OCI-LY7 (cell line): ENCODE measurements around the gene NIN. TPM values are rescaled to one million over a fixed set of nuclear protein-coding genes. Genes with fewer than 3 reads are reported as not detected.

ENCODE experiments used
- BruUV-seq: library from RNA; stranded (reverse); fragments of 400-500 nt; replicated peaks from 2 replicates; lab custom pipeline; 2021; lab: Mats Ljungman, UMichigan
- CTCF ChIA-PET: fragments of 300-600 bp; sonication (Branson Sonifier 250); formaldehyde crosslinking; loops from one replicate; lab custom pipeline; 2022; ENCODE audit warnings: antibody characterized with exemption; ENCODE audit not compliant: unreplicated experiment; lab: Charles Lee
- POLR2A ChIA-PET: fragments of 300-600 bp; sonication (Branson Sonifier 250); formaldehyde crosslinking; loops from one replicate; lab custom pipeline; 2022; ENCODE audit warnings: antibody characterized with exemption; lab: Charles Lee
- DNase-seq: peaks from one replicate; pipeline ENCODE4 v3.0.0-alpha.2; 2015; ENCODE audit warnings: low spot score
- H2AFZ ChIP-seq: fragments of 200-600 bp; sonication (generic), shearing (Covaris generic); 2 replicates; pipeline ENCODE4 v1.6.1; 2014; ENCODE audit warnings: mild to moderate bottlenecking, antibody characterized with exemption, low read length, moderate library complexity
- H3K27ac ChIP-seq: fragments of 200-600 bp; sonication (generic); 2 replicates; pipeline ENCODE4 v1.5.1; 2014; ENCODE audit warnings: mixed run types, low read depth, mild to moderate bottlenecking, moderate library complexity, low read length, inconsistent platforms; ENCODE audit not compliant: poor library complexity, severe bottlenecking
- H3K36me3 ChIP-seq: fragments of 200-600 bp; sonication (generic); 2 replicates; pipeline ENCODE4 v1.6.1; 2014; ENCODE audit warnings: mild to moderate bottlenecking, antibody characterized with exemption, low read length, moderate library complexity, mixed read lengths; ENCODE audit not compliant: insufficient read depth
- H3K4me1 ChIP-seq: fragments of 200-600 bp; sonication (generic); 2 replicates; pipeline ENCODE4 v1.5.1; 2014; ENCODE audit warnings: mild to moderate bottlenecking, low read length; ENCODE audit not compliant: insufficient read depth, poor library complexity, severe bottlenecking
- H3K4me2 ChIP-seq: fragments of 200-600 bp; sonication (generic); 2 replicates; pipeline ENCODE4 v1.6.1; 2014; ENCODE audit warnings: mild to moderate bottlenecking, low read length
- H3K4me3 ChIP-seq: fragments of 200-600 bp; sonication (generic); 2 replicates; pipeline ENCODE4 v1.5.1; 2014; ENCODE audit warnings: mild to moderate bottlenecking, low read depth, low read length; ENCODE audit not compliant: poor library complexity, severe bottlenecking
- H3K79me2 ChIP-seq: fragments of 200-600 bp; sonication (generic); 2 replicates; pipeline ENCODE4 v1.6.1; 2016; ENCODE audit warnings: low read depth, mild to moderate bottlenecking, low read length, moderate library complexity, mixed read lengths; ENCODE audit not compliant: insufficient read depth
- H3K9me2 ChIP-seq: fragments of 200-600 bp; sonication (generic); 2 replicates; pipeline ENCODE4 v1.6.1; 2016; ENCODE audit warnings: mild to moderate bottlenecking, low read length, mixed read lengths; ENCODE audit not compliant: insufficient read depth
- H3K9me3 ChIP-seq: fragments of 200-600 bp; sonication (generic); 2 replicates; pipeline ENCODE4 v1.6.1; 2014; ENCODE audit warnings: mild to moderate bottlenecking, mixed run types, low read length, mixed read lengths
- H4K20me1 ChIP-seq: fragments of 200-600 bp; sonication (generic); 2 replicates; pipeline ENCODE4 v1.6.1; 2014; ENCODE audit warnings: mild to moderate bottlenecking, antibody characterized with exemption, low read length, moderate library complexity, mixed read lengths; ENCODE audit not compliant: insufficient read depth
- EZH2phosphoT487 ChIP-seq: fragments of 200-600 bp; sonication (generic); IDR thresholded peaks from 2 replicates; pipeline ENCODE4 v1.6.1; 2018; ENCODE audit warnings: low read depth, borderline replicate concordance, mild to moderate bottlenecking, mixed run types, antibody characterized with exemption, low read length, moderate library complexity, mixed read lengths
- intact Hi-C: fragments of 100-400 bp; cut with micrococcal nuclease; formaldehyde crosslinking; loops from one replicate; pipeline ENCODE4 v1.10.0; 2022; ENCODE audit not compliant: unreplicated experiment
- total RNA-seq, 2 experiments: library from RNA; depleted of rRNA in 1 of 2; stranded (reverse); fragments of >200 nt in 1 of 2; shearing (Covaris generic) in 1 of 2; gene quantifications; 2 replicates each; pipeline ENCODE4 v1.2.3, GENCODE V29; 2014 to 2022
- TF ChIP-seq, protein P1 (sequence below): fragments of 200-600 bp; sonication (generic); conservative IDR thresholded peaks from 2 replicates; pipeline ENCODE4 v1.5.1; 2014; ENCODE audit warnings: mild to moderate bottlenecking, antibody characterized with exemption, low read length, moderate library complexity, mixed read lengths

NIN gene
- total RNA-seq, 2 experiments from 2014 or later = 95.3 to 189 TPM

DNA sequence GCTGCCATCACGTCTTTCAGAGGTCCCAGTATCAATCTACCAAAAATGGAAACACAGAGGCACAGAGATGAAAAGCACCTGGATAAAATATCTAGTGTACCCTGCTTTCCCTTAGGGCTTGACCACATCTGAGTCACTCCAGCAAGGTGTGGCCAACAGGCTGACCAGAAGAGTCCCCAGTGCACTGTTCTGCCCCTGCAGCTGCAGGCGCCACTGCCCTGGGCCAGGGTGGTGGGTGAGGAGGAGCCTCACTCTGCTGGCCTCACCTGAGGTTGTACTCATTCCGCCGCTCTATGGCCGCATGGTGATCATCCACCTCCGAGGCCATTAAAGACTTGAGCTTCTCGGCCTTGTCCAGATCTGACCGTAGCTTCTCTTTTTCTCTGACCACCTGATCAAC is 60.4 kb downstream of the NIN start:
- H3K79me2 ChIP-seq = no peaks in the 10 kb centered on the region
- POLR2A ChIA-PET = interaction anchor here (0.5 to 0.6 kb wide), 2 partner anchors 20 to 123 kb away, joined by 5 read pairs; no protein-coding TSS in a partner anchor
- peaks cover 97% of the 10 kb centered on the region for H3K36me3 ChIP-seq
- no peak overlapping the region for H3K4me2 ChIP-seq
- H2AFZ ChIP-seq = no peak overlapping the region
- no peaks in the 10 kb centered on the region for H4K20me1 ChIP-seq
- BruUV-seq = no TSS peak
- H3K9me2 ChIP-seq = no peaks in the 10 kb centered on the region
- intact Hi-C loops = no loop called here
- H3K4me3 ChIP-seq = no peak overlapping the region
- H3K27ac ChIP-seq = no peak overlapping the region
- no peaks in the 10 kb centered on the region for H3K4me1 ChIP-seq
- DNase-seq = no peak
- no peaks in the 10 kb centered on the region for H3K9me3 ChIP-seq
- CTCF ChIA-PET = no interaction called here
- TF ChIP-seq EZH2phosphoT487 = no peak
- TF ChIP-seq, protein P1, sequence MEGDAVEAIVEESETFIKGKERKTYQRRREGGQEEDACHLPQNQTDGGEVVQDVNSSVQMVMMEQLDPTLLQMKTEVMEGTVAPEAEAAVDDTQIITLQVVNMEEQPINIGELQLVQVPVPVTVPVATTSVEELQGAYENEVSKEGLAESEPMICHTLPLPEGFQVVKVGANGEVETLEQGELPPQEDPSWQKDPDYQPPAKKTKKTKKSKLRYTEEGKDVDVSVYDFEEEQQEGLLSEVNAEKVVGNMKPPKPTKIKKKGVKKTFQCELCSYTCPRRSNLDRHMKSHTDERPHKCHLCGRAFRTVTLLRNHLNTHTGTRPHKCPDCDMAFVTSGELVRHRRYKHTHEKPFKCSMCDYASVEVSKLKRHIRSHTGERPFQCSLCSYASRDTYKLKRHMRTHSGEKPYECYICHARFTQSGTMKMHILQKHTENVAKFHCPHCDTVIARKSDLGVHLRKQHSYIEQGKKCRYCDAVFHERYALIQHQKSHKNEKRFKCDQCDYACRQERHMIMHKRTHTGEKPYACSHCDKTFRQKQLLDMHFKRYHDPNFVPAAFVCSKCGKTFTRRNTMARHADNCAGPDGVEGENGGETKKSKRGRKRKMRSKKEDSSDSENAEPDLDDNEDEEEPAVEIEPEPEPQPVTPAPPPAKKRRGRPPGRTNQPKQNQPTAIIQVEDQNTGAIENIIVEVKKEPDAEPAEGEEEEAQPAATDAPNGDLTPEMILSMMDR = no peak

DNA sequence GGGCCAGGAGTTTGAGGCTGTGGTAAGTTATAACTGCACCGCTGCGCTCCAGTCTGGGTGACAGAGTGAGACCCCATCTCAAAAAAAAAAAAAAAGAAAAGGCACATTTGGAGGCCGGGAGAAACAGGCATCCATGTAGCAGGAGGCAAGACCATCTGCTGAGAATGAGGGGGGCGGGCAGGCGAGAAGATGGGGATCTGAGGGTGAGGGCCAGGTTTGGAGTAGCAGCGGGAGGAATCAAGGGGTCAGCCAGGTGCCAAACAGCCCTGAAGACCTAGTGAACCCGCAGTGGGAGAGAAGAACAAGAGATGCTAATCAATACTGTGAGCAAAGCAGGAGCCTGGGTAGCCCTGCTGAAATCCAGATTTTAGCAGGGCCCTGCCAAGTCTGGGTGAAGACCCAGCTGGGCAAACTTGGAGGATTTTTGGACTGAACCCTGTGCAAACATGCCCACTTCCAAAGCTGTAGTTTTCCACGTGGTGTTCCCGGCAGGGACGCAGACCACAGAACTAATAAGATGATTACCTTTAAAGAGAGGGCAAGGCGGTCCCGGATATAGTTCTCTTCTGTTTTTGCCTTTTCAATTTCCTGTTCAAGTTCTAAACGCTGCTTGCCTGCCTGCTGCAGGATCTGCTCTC is 61.0 kb downstream of the NIN start:
- H3K36me3 ChIP-seq = peaks cover 97% of the 10 kb centered on the region
- ChIA-PET CTCF (no interaction called here), POLR2A (interaction anchor here (0.6 kb wide), 1 partner anchor 123 kb away, joined by 5 read pairs; no protein-coding TSS in a partner anchor)
- H2AFZ ChIP-seq = no peak overlapping the region
- intact Hi-C loops = no loop called here
- no peak overlapping the region for H3K4me3 ChIP-seq
- H3K9me2 ChIP-seq = no peaks in the 10 kb centered on the region
- H3K27ac ChIP-seq = no peak overlapping the region
- no peaks in the 10 kb centered on the region for H3K79me2 ChIP-seq
- no TSS peak for BruUV-seq
- TF ChIP-seq, protein P1 = no peak
- no peak for TF ChIP-seq EZH2phosphoT487
- H3K4me1 ChIP-seq = no peaks in the 10 kb centered on the region
- DNase-seq = no peak
- H3K4me2 ChIP-seq = no peak overlapping the region
- H4K20me1 ChIP-seq = no peaks in the 10 kb centered on the region
- H3K9me3 ChIP-seq = no peaks in the 10 kb centered on the region

DNA sequence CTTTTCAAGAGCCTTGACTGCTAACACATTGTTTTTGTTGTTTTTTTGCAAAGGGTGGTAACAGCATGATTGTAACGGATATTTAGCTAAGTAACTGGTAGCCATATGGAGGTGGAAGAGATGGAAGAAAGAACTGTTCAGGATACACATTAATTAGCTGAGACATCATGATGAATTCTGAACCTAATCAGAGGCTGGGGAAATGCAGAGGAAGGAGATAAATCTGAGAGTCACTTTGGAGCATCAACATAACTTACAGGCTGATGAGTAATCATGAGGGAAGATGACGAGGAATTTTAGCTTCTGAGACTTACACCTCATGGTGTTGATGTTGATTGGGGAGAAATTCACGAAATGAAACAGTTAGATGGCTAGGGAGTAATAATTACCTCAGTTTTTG is 62.3 kb downstream of the NIN start:
- no TSS peak for BruUV-seq
- Histone ChIP-seq H3K9me3 (no peaks in the 10 kb centered on the region), H3K36me3 (peaks cover 97% of the 10 kb centered on the region), H3K9me2 (no peaks in the 10 kb centered on the region), H3K4me2 (no peak overlapping the region), H3K27ac (no peak overlapping the region), H3K79me2 (no peaks in the 10 kb centered on the region), H2AFZ (no peak overlapping the region), H3K4me3 (no peak overlapping the region), H3K4me1 (no peaks in the 10 kb centered on the region), H4K20me1 (no peaks in the 10 kb centered on the region)
- ChIA-PET POLR2A (interaction anchor here (0.6 kb wide), 1 partner anchor 29 kb away, joined by 3 read pairs; no protein-coding TSS in a partner anchor), CTCF (no interaction called here)
- intact Hi-C loops = no loop called here
- DNase-seq = no peak
- TF ChIP-seq, protein P1 = no peak
- no peak for TF ChIP-seq EZH2phosphoT487
